HepG2 (cell line): ENCODE data around the gene BCL6. TPM values are rescaled to one million over a fixed set of nuclear protein-coding genes. Genes with fewer than 3 reads are reported as not detected.
A peak's percentile ranks its signal among the peaks of the same experiment; 100 is the strongest.

ENCODE experiments used
- ARHGAP35 ChIP-seq: sonication (generic); formaldehyde crosslinking; IDR thresholded peaks from 2 replicates; pipeline ENCODE4 v1.9.0; 2022; ENCODE audit warnings: mild to moderate bottlenecking, inconsistent platforms, moderate library complexity, missing genetic modification reagents, borderline replicate concordance
- ATAD3A ChIP-seq: sonication (generic); formaldehyde crosslinking; IDR thresholded peaks from 2 replicates; pipeline ENCODE4 v1.4.0; 2020; ENCODE audit warnings: missing genetic modification reagents
- BCL3 ChIP-seq: sonication (generic); formaldehyde crosslinking; IDR thresholded peaks from 2 replicates; pipeline ENCODE4 v1.5.1; 2020; ENCODE audit warnings: mild to moderate bottlenecking, missing genetic modification reagents, moderate library complexity
- CREB3 ChIP-seq: sonication (generic); formaldehyde crosslinking; IDR thresholded peaks from 2 replicates; pipeline ENCODE4 v1.5.0; 2020; ENCODE audit warnings: missing genetic modification reagents
- FOXJ3 ChIP-seq: sonication (generic); formaldehyde crosslinking; IDR thresholded peaks from 2 replicates; pipeline ENCODE4 v1.4.0; 2020; ENCODE audit warnings: missing genetic modification reagents, mild to moderate bottlenecking, borderline replicate concordance
- GABPA ChIP-seq, 2 experiments: IDR thresholded peaks; 2 replicates each; pipeline ENCODE4 v1.6.1; 2011 to 2016; ENCODE audit warnings: low read depth in 2 of 2, low read length in 1 of 2, missing biosample characterization in 1 of 2, missing genetic modification characterization in 1 of 2
- HNF4A ChIP-seq: sonication (generic); formaldehyde crosslinking; IDR thresholded peaks from 2 replicates; pipeline ENCODE4 v1.4.0; 2020; ENCODE audit warnings: missing genetic modification reagents
- IRF2 ChIP-seq: IDR thresholded peaks from 2 replicates; pipeline ENCODE4 v1.6.1; 2018; ENCODE audit warnings: missing genetic modification reagents, missing compliant biosample characterization
- JUNB ChIP-seq: sonication (generic); formaldehyde crosslinking; IDR thresholded peaks from 2 replicates; pipeline ENCODE4 v1.8.0; 2022; ENCODE audit warnings: missing genetic modification reagents, mild to moderate bottlenecking, borderline replicate concordance
- KMT2A ChIP-seq: sonication (generic); formaldehyde crosslinking; IDR thresholded peaks from 2 replicates; pipeline ENCODE4 v1.4.0; 2020; ENCODE audit warnings: missing genetic modification reagents
- LRRFIP1 ChIP-seq: sonication (generic); formaldehyde crosslinking; conservative IDR thresholded peaks from 2 replicates; pipeline ENCODE4 v1.4.0; 2020; ENCODE audit warnings: missing genetic modification reagents
- PATZ1 ChIP-seq: sonication (generic); formaldehyde crosslinking; IDR thresholded peaks from 2 replicates; pipeline ENCODE4 v1.4.0; 2020; ENCODE audit warnings: missing genetic modification reagents
- POLR2AphosphoS5 ChIP-seq: IDR thresholded peaks from 2 replicates; pipeline ENCODE4 v1.6.1; 2012; ENCODE audit warnings: low read depth, low read length
- RFXAP ChIP-seq: sonication (generic); formaldehyde crosslinking; IDR thresholded peaks from 2 replicates; pipeline ENCODE4 v1.4.0; 2020; ENCODE audit warnings: missing genetic modification reagents, borderline replicate concordance
- SALL2 ChIP-seq: sonication (generic); formaldehyde crosslinking; IDR thresholded peaks from 2 replicates; pipeline ENCODE4 v1.8.1; 2023; ENCODE audit warnings: mild to moderate bottlenecking, missing genetic modification reagents, inconsistent platforms
- ZC3H4 ChIP-seq: sonication (generic); formaldehyde crosslinking; IDR thresholded peaks from 2 replicates; pipeline ENCODE4 v1.4.0; 2020; ENCODE audit warnings: missing genetic modification reagents, borderline replicate concordance
- ZFP90 ChIP-seq: sonication (generic); formaldehyde crosslinking; IDR thresholded peaks from 2 replicates; pipeline ENCODE4 v1.8.0; 2022; ENCODE audit warnings: missing genetic modification reagents, mild to moderate bottlenecking, inconsistent platforms, borderline replicate concordance
- ZFX ChIP-seq: sonication (generic); formaldehyde crosslinking; IDR thresholded peaks from 2 replicates; pipeline ENCODE4 v1.4.0; 2020; ENCODE audit warnings: mild to moderate bottlenecking, low read depth, missing genetic modification reagents, moderate library complexity
- ZNF333 ChIP-seq: sonication (generic); formaldehyde crosslinking; IDR thresholded peaks from 2 replicates; pipeline ENCODE4 v1.4.0; 2020; ENCODE audit warnings: mild to moderate bottlenecking, missing genetic modification reagents, borderline replicate concordance
- ZNF432 ChIP-seq: sonication (generic); formaldehyde crosslinking; IDR thresholded peaks from 2 replicates; pipeline ENCODE4 v1.5.0; 2020; ENCODE audit warnings: missing genetic modification reagents, mild to moderate bottlenecking, borderline replicate concordance
- ZNF451 ChIP-seq: sonication (generic); formaldehyde crosslinking; IDR thresholded peaks from 2 replicates; pipeline ENCODE4 v1.5.0; 2020; ENCODE audit warnings: mild to moderate bottlenecking, missing genetic modification reagents
- ZNF713 ChIP-seq: sonication (generic); formaldehyde crosslinking; IDR thresholded peaks from 2 replicates; pipeline ENCODE4 v1.4.0; 2020; ENCODE audit warnings: mild to moderate bottlenecking, missing genetic modification reagents
- ZSCAN31 ChIP-seq: sonication (generic); formaldehyde crosslinking; IDR thresholded peaks from 2 replicates; pipeline ENCODE4 v1.5.0; 2020; ENCODE audit warnings: low read depth, mild to moderate bottlenecking, missing genetic modification reagents
- polyA plus RNA-seq, 8 experiments: library from polyadenylated mRNA; depleted of rRNA in 3 of 8; stranded (reverse) in 7 of 8; unstranded in 1 of 8; fragments of >200 nt; fragmentation: Illumina TruSeq in 4 of 8; extraction: Trizol in 4 of 8; gene quantifications; 2 replicates each; pipeline versions ENCODE4 v1.2.1 to v1.2.3, GENCODE V29; 2011 to 2016; ENCODE audit warnings: low read depth in 4 of 8, missing spikeins in 1 of 8, mixed read lengths in 1 of 8; ENCODE audit not compliant: insufficient read depth in 1 of 8
- total RNA-seq, 5 experiments: library from RNA; depleted of rRNA; stranded (reverse); fragments of >200 nt; fragmentation: Illumina TruSeq; extraction: Trizol; gene quantifications; 2 replicates each; pipeline ENCODE4 v1.2.3, GENCODE V29; 2016; ENCODE audit warnings: low read depth in 1 of 5

The BCL6 gene
- total and polyA plus RNA-seq, 2 of the 13 experiments (the other 11 are each of a cell fraction or from before 2014, with no cell fraction given) = 21.2 to 53.7 TPM

- TF ChIP-seq PATZ1 (CRISPR knock-in tag) (0 out of 2 replicates have a peak, but pooled peaks have one; percentile 19), ZNF333 (CRISPR knock-in tag) (no peak), ATAD3A (CRISPR knock-in tag) (no peak), CREB3 (CRISPR knock-in tag) (peak; percentile 59; the same call in 1 of the 2 replicates), HNF4A (peak; percentile 90), SALL2 (CRISPR knock-in tag) (peak; percentile 86), ZFX (CRISPR knock-in tag) (no peak), LRRFIP1 (no peak), ZFP90 (CRISPR knock-in tag) (no peak; the same call in 1 of the 2 replicates), POLR2AphosphoS5 (peak; percentile 83), ZSCAN31 (CRISPR knock-in tag) (no peak), IRF2 (CRISPR knock-in tag) (no peak), ARHGAP35 (CRISPR knock-in tag) (no peak), BCL3 (CRISPR knock-in tag) (peak; percentile 32; the same call in 1 of the 2 replicates), ZNF432 (no peak), ZNF451 (no peak), FOXJ3 (peak; percentile 84; the same call in 1 of the 2 replicates), KMT2A (CRISPR knock-in tag) (peak; percentile 32; the same call in 1 of the 2 replicates), ZNF713 (CRISPR knock-in tag) (no peak), ZC3H4 (CRISPR knock-in tag) (0 out of 2 replicates have a peak, but pooled peaks have one; percentile 27), JUNB (CRISPR knock-in tag) (0 out of 2 replicates have a peak, but pooled peaks have one; percentile 53), GABPA (IDR thresholded peaks at IDR 0.05; ENCODE audit: low read depth, low read length) (no peak), GABPA (CRISPR knock-in tag; IDR thresholded peaks at IDR 0.05; ENCODE audit: low read depth) (peak; percentile 46), RFXAP (CRISPR knock-in tag) (0 out of 2 replicates have a peak, but pooled peaks have one; percentile 4)
Measured at GRCh38 chr3:187750513-187751123, 5.3 kb upstream of the BCL6 start (continued).
